HCT116 (cell line): ENCODE measurements around the gene ADGRG4. TPM values are rescaled to one million over a fixed set of nuclear protein-coding genes. Genes with fewer than 3 reads are reported as not detected.

Source experiments
- ATAC-seq: fragments of 200-7000 bp; cut with Tn5 transposase; 2 replicates; pipeline ENCODE4 v1.9.1; 2020; ENCODE audit warnings: mild to moderate bottlenecking, moderate library complexity
- BruUV-seq: library from RNA; stranded (reverse); fragments of 400-500 nt; replicated peaks from 2 replicates; lab custom pipeline; 2021; lab: Mats Ljungman, UMichigan
- CTCF ChIA-PET: fragments of 300-600 bp; sonication (Branson Sonifier 250); formaldehyde crosslinking; loops from one replicate; lab custom pipeline; 2021; ENCODE audit warnings: antibody characterized with exemption; lab: Charles Lee
- POLR2A ChIA-PET: fragments of 300-600, 350-600 bp; sonication (Branson Sonifier 250); formaldehyde crosslinking; loops from one replicate; lab custom pipeline; 2021; ENCODE audit warnings: antibody characterized with exemption; lab: Charles Lee
- RAD21 ChIA-PET, 2 experiments: fragments of 300-600 bp; sonication (Branson Sonifier 250); formaldehyde crosslinking; loops; one replicate each; lab custom pipeline; 2023; ENCODE audit warnings: low total read pairs in 2 of 2; ENCODE audit not compliant: uncharacterized antibody in 2 of 2, unreplicated experiment in 2 of 2, low non-redundant PET in 1 of 2; lab: Charles Lee
- DNase-seq: peaks from one replicate; pipeline ENCODE4 v3.0.0-alpha.2; 2010; ENCODE audit warnings: low read depth, low spot score
- H2AFZ ChIP-seq: fragments of 200-600 bp; shearing (Covaris generic), sonication (generic); 2 replicates; pipeline ENCODE4 v1.6.1; 2017; ENCODE audit warnings: low read depth, mixed run types, mixed read lengths, antibody characterized with exemption, low read length; ENCODE audit not compliant: poor library complexity, severe bottlenecking
- H3K27ac ChIP-seq: 2 replicates; pipeline ENCODE4 v1.5.1; 2012; ENCODE audit warnings: low read depth, low read length
- H3K27me3 ChIP-seq: fragments of 200-600 bp; sonication (generic); 2 replicates; pipeline ENCODE4 v1.6.1; 2016; ENCODE audit warnings: mixed run types, low read length, mixed read lengths; ENCODE audit not compliant: insufficient read depth
- H3K36me3 ChIP-seq, 2 experiments: fragments of 200-500 bp in 1 of 2; fragments of 200-600 bp in 1 of 2; sonication (Bioruptor generic) in 1 of 2; sonication (generic) in 1 of 2; 2 replicates each; pipeline versions ENCODE4 v1.5.1 to v1.6.1; 2014 to 2016; ENCODE audit warnings: low read length in 2 of 2, inconsistent platforms in 1 of 2, mixed read lengths in 1 of 2, mixed run types in 1 of 2; ENCODE audit not compliant: insufficient read depth in 2 of 2, control insufficient read depth in 1 of 2
- H3K4me1 ChIP-seq, 2 experiments: fragments of 200-600 bp in 1 of 2; sonication (generic) in 1 of 2; 2 replicates each; pipeline versions ENCODE4 v1.5.1 to v1.6.1; 2012 to 2017; ENCODE audit warnings: low read length in 2 of 2, inconsistent platforms in 1 of 2, mild to moderate bottlenecking in 1 of 2, mixed read lengths in 1 of 2, mixed run types in 1 of 2, moderate library complexity in 1 of 2; ENCODE audit not compliant: insufficient read depth in 2 of 2, control insufficient read depth in 1 of 2
- H3K4me2 ChIP-seq: fragments of 200-600 bp; sonication (generic); 2 replicates; pipeline ENCODE4 v1.6.1; 2017; ENCODE audit warnings: mixed run types, low read length, mixed read lengths
- H3K4me3 ChIP-seq, 2 experiments: fragments of 200-600 bp in 1 of 2; sonication (generic) in 1 of 2; replicated peaks in 1 of 2; 2 replicates each; pipeline ENCODE4 v1.5.1; 2011 to 2016; ENCODE audit warnings: low read length in 2 of 2, control low read depth in 1 of 2, low read depth in 1 of 2, mild to moderate bottlenecking in 1 of 2, mixed read lengths in 1 of 2, mixed run types in 1 of 2
- H3K79me2 ChIP-seq: fragments of 200-600 bp; sonication (generic); 2 replicates; pipeline ENCODE4 v1.6.1; 2017; ENCODE audit warnings: mild to moderate bottlenecking, mixed run types, low read length, moderate library complexity, mixed read lengths; ENCODE audit not compliant: insufficient read depth
- H3K9ac ChIP-seq: fragments of 200-600 bp; sonication (generic); 2 replicates; pipeline ENCODE4 v1.6.1; 2016; ENCODE audit warnings: low read length, mixed read lengths
- H3K9me2 ChIP-seq: fragments of 200-600 bp; sonication (generic), shearing (Covaris generic); 2 replicates; pipeline ENCODE4 v1.6.1; 2017; ENCODE audit warnings: mixed run types, mild to moderate bottlenecking, moderate library complexity; ENCODE audit not compliant: insufficient read depth
- H3K9me3 ChIP-seq, 2 experiments: fragments of 200-500 bp in 1 of 2; fragments of 200-600 bp in 1 of 2; sonication (Bioruptor generic) in 1 of 2; sonication (generic) in 1 of 2; 2 replicates each; pipeline ENCODE4 v1.6.1; 2014 to 2017; ENCODE audit warnings: low read length in 2 of 2, mixed read lengths in 2 of 2, inconsistent platforms in 1 of 2, low read depth in 1 of 2, mild to moderate bottlenecking in 1 of 2, mixed run types in 1 of 2, moderate library complexity in 1 of 2; ENCODE audit not compliant: control insufficient read depth in 1 of 2, insufficient read depth in 1 of 2
- H4K20me1 ChIP-seq: fragments of 200-600 bp; sonication (generic), shearing (Covaris generic); 2 replicates; pipeline ENCODE4 v1.6.1; 2017; ENCODE audit warnings: mixed run types, mild to moderate bottlenecking, moderate library complexity; ENCODE audit not compliant: insufficient read depth
- CEBPB ChIP-seq: IDR thresholded peaks from 2 replicates; pipeline ENCODE4 v1.6.1; 2012; ENCODE audit warnings: low read depth
- EGR1 ChIP-seq: IDR thresholded peaks from 2 replicates; pipeline ENCODE4 v1.6.1; 2012; ENCODE audit warnings: low read depth
- ELF1 ChIP-seq: IDR thresholded peaks from 2 replicates; pipeline ENCODE4 v1.6.1; 2012; ENCODE audit warnings: low read depth, borderline replicate concordance
- RAD21 ChIP-seq: IDR thresholded peaks from 2 replicates; pipeline ENCODE4 v1.6.1; 2012; ENCODE audit warnings: low read depth, mild to moderate bottlenecking
- TCF7L2 ChIP-seq: IDR thresholded peaks from 2 replicates; pipeline ENCODE4 v1.7.0; 2011; ENCODE audit warnings: borderline replicate concordance, inconsistent platforms; ENCODE audit not compliant: insufficient read depth, insufficient read length; ENCODE audit errors: extremely low read depth
- YY1 ChIP-seq: IDR thresholded peaks from 2 replicates; pipeline ENCODE4 v1.6.1; 2011; ENCODE audit warnings: low read length, low read depth, moderate library complexity, mild to moderate bottlenecking; ENCODE audit not compliant: insufficient replicate concordance; ENCODE audit errors: extremely low read depth
- ZNF274 ChIP-seq: fragments of 200-500 bp; sonication (Bioruptor generic); IDR thresholded peaks from 2 replicates; pipeline ENCODE4 v1.6.1; 2014; ENCODE audit warnings: mild to moderate bottlenecking, low read depth, low read length, inconsistent platforms
- intact Hi-C: fragments of 100-400 bp; cut with micrococcal nuclease; formaldehyde crosslinking; loops from 2 replicates; pipeline ENCODE4 v1.10.0; 2022
- total RNA-seq: library from RNA; stranded (reverse); gene quantifications from one replicate; pipeline ENCODE4 v1.2.1, GENCODE V29; 2021; ENCODE audit not compliant: unreplicated experiment
- TF ChIP-seq, protein P1 (sequence below): IDR thresholded peaks from 2 replicates; pipeline ENCODE4 v1.6.1; 2012
- TF ChIP-seq, protein P2 (sequence below), 3 experiments: fragments of 200-600 bp in 1 of 3; sonication (generic) in 1 of 3; IDR thresholded peaks in 2 of 3; conservative IDR thresholded peaks in 1 of 3; 2 replicates each; pipeline ENCODE4 v1.5.1; 2012 to 2017; ENCODE audit warnings: low read depth in 2 of 3, low read length in 2 of 3, antibody characterized with exemption in 1 of 3, borderline replicate concordance in 1 of 3, control low read depth in 1 of 3, mild to moderate bottlenecking in 1 of 3, mixed read lengths in 1 of 3, mixed run types in 1 of 3, moderate library complexity in 1 of 3; ENCODE audit not compliant: insufficient read depth in 1 of 3
- TF ChIP-seq, protein P3 (sequence below): IDR thresholded peaks from 2 replicates; pipeline ENCODE4 v1.6.1; 2012
- TF ChIP-seq, protein P4 (sequence below): IDR thresholded peaks from 2 replicates; pipeline ENCODE4 v1.6.1; 2012; ENCODE audit warnings: low read depth

The ADGRG4 gene
- total RNA-seq, 1 experiment from 2014 or later, result not detected

DNA sequence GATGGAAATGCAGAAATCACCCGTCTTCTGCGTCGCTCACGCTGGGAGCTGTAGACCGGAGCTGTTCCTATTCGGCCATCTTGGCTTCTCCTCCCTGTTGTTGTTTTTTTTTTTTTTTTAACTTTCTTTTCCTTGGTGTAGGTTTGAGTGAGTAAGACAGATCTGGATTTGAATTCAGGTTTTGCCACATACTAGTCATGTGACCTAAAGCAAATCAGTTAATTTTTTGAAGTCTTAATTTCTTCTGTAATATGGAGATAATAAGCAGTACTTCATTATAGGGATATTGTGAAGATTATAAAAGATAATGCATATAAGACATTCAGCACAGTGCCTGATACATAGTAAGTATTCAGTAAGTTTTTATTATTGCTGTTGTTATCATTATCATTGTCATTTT is 145.4 kb downstream of the ADGRG4 start:
- Histone ChIP-seq H3K9me3 (no peaks in the 10 kb centered on the region), H3K4me2 (no peak overlapping the region), H3K4me1 (peaks cover 2 to 6% of the 10 kb centered on the region in 2 experiments; a peak in 1 of 4 replicates), H3K27ac (no peak overlapping the region), H2AFZ (no peak overlapping the region), H3K9ac (no peak overlapping the region), H3K79me2 (no peaks in the 10 kb centered on the region), H4K20me1 (no peaks in the 10 kb centered on the region), H3K4me3 (no peak overlapping the region), H3K9me2 (no peaks in the 10 kb centered on the region), H3K36me3 (no peaks in the 10 kb centered on the region), H3K27me3 (no peaks in the 10 kb centered on the region)
- CTCF ChIA-PET, result no interaction called here
- TF ChIP-seq ZNF274 (no peak), EGR1 (no peak)
- BruUV-seq, result no TSS peak
- intact Hi-C loops, result no loop called here
- ATAC-seq (no peak), DNase-seq (no peak)
- RAD21 ChIA-PET, result no interaction called here
- POLR2A ChIA-PET, result no interaction called here

DNA sequence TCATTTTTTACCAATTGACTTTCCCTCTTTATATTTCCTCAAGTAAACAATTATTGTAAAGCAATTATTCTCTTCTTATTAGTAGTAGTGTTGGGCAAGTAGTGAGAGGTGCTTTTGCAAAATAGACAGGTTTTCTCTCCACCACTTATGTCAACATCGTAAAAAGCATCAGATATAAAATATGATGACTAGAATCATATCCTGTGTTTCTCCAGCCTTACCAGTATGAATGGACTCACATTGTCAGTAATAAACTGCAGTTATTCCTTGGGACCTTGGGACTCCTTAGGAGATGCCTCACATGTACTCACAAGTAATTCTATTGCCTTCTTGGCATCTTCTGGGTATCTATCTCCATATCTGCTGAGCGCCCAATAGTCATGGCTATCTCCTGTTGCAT is 146.5 kb downstream of the ADGRG4 start:
- no peak overlapping the region for H3K4me3 ChIP-seq
- H4K20me1 ChIP-seq, result no peaks in the 10 kb centered on the region
- H3K36me3 ChIP-seq, result no peaks in the 10 kb centered on the region
- ChIA-PET POLR2A (no interaction called here), RAD21 (no interaction called here), CTCF (no interaction called here)
- no peak overlapping the region for H3K4me2 ChIP-seq
- H3K4me1 ChIP-seq, result peaks cover 2 to 6% of the 10 kb centered on the region in 2 experiments; a peak in 1 of 4 replicates
- no peak overlapping the region for H3K27ac ChIP-seq
- TF ChIP-seq, protein P1, sequence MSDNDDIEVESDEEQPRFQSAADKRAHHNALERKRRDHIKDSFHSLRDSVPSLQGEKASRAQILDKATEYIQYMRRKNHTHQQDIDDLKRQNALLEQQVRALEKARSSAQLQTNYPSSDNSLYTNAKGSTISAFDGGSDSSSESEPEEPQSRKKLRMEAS, result no peak
- TF ChIP-seq, protein P2, sequence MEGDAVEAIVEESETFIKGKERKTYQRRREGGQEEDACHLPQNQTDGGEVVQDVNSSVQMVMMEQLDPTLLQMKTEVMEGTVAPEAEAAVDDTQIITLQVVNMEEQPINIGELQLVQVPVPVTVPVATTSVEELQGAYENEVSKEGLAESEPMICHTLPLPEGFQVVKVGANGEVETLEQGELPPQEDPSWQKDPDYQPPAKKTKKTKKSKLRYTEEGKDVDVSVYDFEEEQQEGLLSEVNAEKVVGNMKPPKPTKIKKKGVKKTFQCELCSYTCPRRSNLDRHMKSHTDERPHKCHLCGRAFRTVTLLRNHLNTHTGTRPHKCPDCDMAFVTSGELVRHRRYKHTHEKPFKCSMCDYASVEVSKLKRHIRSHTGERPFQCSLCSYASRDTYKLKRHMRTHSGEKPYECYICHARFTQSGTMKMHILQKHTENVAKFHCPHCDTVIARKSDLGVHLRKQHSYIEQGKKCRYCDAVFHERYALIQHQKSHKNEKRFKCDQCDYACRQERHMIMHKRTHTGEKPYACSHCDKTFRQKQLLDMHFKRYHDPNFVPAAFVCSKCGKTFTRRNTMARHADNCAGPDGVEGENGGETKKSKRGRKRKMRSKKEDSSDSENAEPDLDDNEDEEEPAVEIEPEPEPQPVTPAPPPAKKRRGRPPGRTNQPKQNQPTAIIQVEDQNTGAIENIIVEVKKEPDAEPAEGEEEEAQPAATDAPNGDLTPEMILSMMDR (IDR thresholded peaks at IDR 0.05 in 2 of 3, conservative IDR thresholded peaks at IDR 0.05 in 1 of 3; ENCODE audit: borderline replicate concordance in 1 of 3, insufficient read depth in 1 of 3, low read depth in 2 of 3, low read length in 2 of 3), result no peak
- TF ChIP-seq, protein P3, sequence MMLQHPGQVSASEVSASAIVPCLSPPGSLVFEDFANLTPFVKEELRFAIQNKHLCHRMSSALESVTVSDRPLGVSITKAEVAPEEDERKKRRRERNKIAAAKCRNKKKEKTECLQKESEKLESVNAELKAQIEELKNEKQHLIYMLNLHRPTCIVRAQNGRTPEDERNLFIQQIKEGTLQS, result no peak
- no peak for TF ChIP-seq CEBPB
- TF ChIP-seq ELF1, result no peak
- no peak for TF ChIP-seq TCF7L2
- TF ChIP-seq, protein P4, sequence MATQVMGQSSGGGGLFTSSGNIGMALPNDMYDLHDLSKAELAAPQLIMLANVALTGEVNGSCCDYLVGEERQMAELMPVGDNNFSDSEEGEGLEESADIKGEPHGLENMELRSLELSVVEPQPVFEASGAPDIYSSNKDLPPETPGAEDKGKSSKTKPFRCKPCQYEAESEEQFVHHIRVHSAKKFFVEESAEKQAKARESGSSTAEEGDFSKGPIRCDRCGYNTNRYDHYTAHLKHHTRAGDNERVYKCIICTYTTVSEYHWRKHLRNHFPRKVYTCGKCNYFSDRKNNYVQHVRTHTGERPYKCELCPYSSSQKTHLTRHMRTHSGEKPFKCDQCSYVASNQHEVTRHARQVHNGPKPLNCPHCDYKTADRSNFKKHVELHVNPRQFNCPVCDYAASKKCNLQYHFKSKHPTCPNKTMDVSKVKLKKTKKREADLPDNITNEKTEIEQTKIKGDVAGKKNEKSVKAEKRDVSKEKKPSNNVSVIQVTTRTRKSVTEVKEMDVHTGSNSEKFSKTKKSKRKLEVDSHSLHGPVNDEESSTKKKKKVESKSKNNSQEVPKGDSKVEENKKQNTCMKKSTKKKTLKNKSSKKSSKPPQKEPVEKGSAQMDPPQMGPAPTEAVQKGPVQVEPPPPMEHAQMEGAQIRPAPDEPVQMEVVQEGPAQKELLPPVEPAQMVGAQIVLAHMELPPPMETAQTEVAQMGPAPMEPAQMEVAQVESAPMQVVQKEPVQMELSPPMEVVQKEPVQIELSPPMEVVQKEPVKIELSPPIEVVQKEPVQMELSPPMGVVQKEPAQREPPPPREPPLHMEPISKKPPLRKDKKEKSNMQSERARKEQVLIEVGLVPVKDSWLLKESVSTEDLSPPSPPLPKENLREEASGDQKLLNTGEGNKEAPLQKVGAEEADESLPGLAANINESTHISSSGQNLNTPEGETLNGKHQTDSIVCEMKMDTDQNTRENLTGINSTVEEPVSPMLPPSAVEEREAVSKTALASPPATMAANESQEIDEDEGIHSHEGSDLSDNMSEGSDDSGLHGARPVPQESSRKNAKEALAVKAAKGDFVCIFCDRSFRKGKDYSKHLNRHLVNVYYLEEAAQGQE, result no peak
- no peak for TF ChIP-seq RAD21
- TF ChIP-seq ZNF274, result no peak
- no peak for TF ChIP-seq YY1
- ATAC-seq (no peak), DNase-seq (no peak)
- intact Hi-C loops, result no loop called here
- no peaks in the 10 kb centered on the region for H3K79me2 ChIP-seq
- H3K9me2 ChIP-seq, result no peaks in the 10 kb centered on the region
- no peaks in the 10 kb centered on the region for H3K27me3 ChIP-seq
- no TSS peak for BruUV-seq
- no peaks in the 10 kb centered on the region for H3K9me3 ChIP-seq
- no peak overlapping the region for H3K9ac ChIP-seq
- no peak overlapping the region for H2AFZ ChIP-seq
